Body of pancreas (tissue), 4 donors: ENCODE measurements around the gene RASEF. TPM values are rescaled to one million over a fixed set of nuclear protein-coding genes. Genes with fewer than 3 reads are reported as not detected.

ENCODE experiments used
- ATAC-seq: fragments of 150-250 bp; one replicate; pipeline ENCODE4 v1.9.1; 2016
- DNase-seq, 4 donors: peaks; one replicate each; pipeline ENCODE4 v3.0.0-alpha.2; 2019
- H3K27ac ChIP-seq, 4 donors: fragments of 200-600 bp; sonication (generic); 1 replicate in 3 of 4; 2 replicates in 1 of 4; pipeline versions ENCODE4 v1.5.1 to v1.6.1; 2016 to 2019; ENCODE audit warnings: mild to moderate bottlenecking in 1 of 4, mixed read lengths in 1 of 4, moderate library complexity in 1 of 4
- H3K27me3 ChIP-seq, 2 donors: fragments of 200-600 bp; sonication (generic); one replicate each; pipeline ENCODE4 v1.6.0; 2016; ENCODE audit warnings: mild to moderate bottlenecking in 1 of 2
- H3K36me3 ChIP-seq, 2 donors: fragments of 200-600 bp; sonication (generic); replicated peaks in 1 of 2; 2 replicates each; pipeline ENCODE4 v1.5.1; 2016; ENCODE audit warnings: low read depth in 2 of 2; ENCODE audit not compliant: insufficient read depth in 1 of 2
- H3K4me1 ChIP-seq: fragments of 200-600 bp; sonication (generic); one replicate; pipeline ENCODE4 v1.6.0; 2016
- H3K4me3 ChIP-seq, 2 donors: fragments of 200-600 bp; sonication (generic); 1 replicate in 1 of 2; 2 replicates in 1 of 2; pipeline ENCODE4 v1.5.1; 2016 to 2019
- H3K9me3 ChIP-seq, 3 donors: fragments of 200-600 bp; sonication (generic); 1 replicate in 2 of 3; 2 replicates in 1 of 3; pipeline ENCODE4 v1.5.1; 2016
- CTCF ChIP-seq, 7 experiments: fragments of 450-650 bp in 4 of 7; fragments of 200-600 bp in 3 of 7; sonication (generic) in 3 of 7; IDR thresholded peaks; one replicate each; pipeline ENCODE4 v1.5.1; 2016 to 2019; ENCODE audit warnings: antibody characterized with exemption in 7 of 7
- POLR2A ChIP-seq, 3 donors: fragments of 450-650 bp; IDR thresholded peaks; one replicate each; pipeline ENCODE4 v1.6.1; 2016; ENCODE audit warnings: antibody characterized with exemption in 3 of 3, mild to moderate bottlenecking in 2 of 3
- WGBS, 2 donors: methylation state at CpG; one replicate each; pipeline ENCODE4 v1.1.5; 2017; 5-methylcytosine and 5-hydroxymethylcytosine counted together
- intact Hi-C: fragments of 100-400 bp; cut with DNase I; formaldehyde crosslinking; loops from one replicate; pipeline ENCODE4 v1.15.1; 2023
- total RNA-seq, 2 donors: library from RNA; depleted of rRNA; stranded (reverse); fragments of >200 nt; gene quantifications; one replicate each; pipeline ENCODE4 v1.1.0, GENCODE V29; 2016

The RASEF gene
- total RNA-seq, 2 donors from 2014 or later = 49.5 to 59.7 TPM

- H3K36me3 ChIP-seq = no peaks in the 10 kb centered on the region
- no peaks in the 10 kb centered on the region for H3K4me1 ChIP-seq
- DNase-seq (no peak), ATAC-seq (no peak)
- H3K9me3 ChIP-seq = no peaks in the 10 kb centered on the region
- H3K27me3 ChIP-seq = no peaks in the 10 kb centered on the region
- intact Hi-C loops = loop anchor here (10.0 kb wide), 1 partner anchor 434 kb away; no protein-coding TSS in a partner anchor
- TF ChIP-seq CTCF (IDR thresholded peaks at IDR 0.05) = no peak
- no peak for TF ChIP-seq POLR2A (IDR thresholded peaks at IDR 0.05)
- WGBS, 2 donors = 80 to 89% methylated on average over 4 of the region's 4 CpGs
- H3K4me3 ChIP-seq = no peak overlapping the region
- H3K27ac ChIP-seq = no peak overlapping the region
These were observed 93.7 kb downstream of the RASEF start for GRCh38 chr9:82969291-82969690.

- 79 to 86% methylated on average over 1 of the region's 1 CpG for WGBS, 2 donors
- no peak for ATAC-seq
- intact Hi-C loops = loop anchor here (10.0 kb wide), 1 partner anchor 434 kb away; no protein-coding TSS in a partner anchor
These were observed 94.1 kb downstream of the RASEF start for GRCh38 chr9:82968816-82969215.

GRCh38 chr9:82968388-82968787, 94.6 kb downstream of the RASEF start:
- 75 to 84% methylated on average over 3 of the region's 3 CpGs for WGBS, 2 donors
- ATAC-seq = no peak

More at GRCh38 chr9:82968816-82969215, 94.1 kb downstream of the RASEF start:
- Histone ChIP-seq H3K27ac (no peak overlapping the region), H3K4me1 (no peaks in the 10 kb centered on the region), H3K4me3 (no peak overlapping the region), H3K36me3 (no peaks in the 10 kb centered on the region), H3K27me3 (no peaks in the 10 kb centered on the region), H3K9me3 (no peaks in the 10 kb centered on the region)
- no peak for TF ChIP-seq POLR2A (IDR thresholded peaks at IDR 0.05)
- TF ChIP-seq CTCF (IDR thresholded peaks at IDR 0.05) = no peak
- no peak for DNase-seq

GRCh38 chr9:82961504-82962125, 101.3 kb downstream of the RASEF start:
- Histone ChIP-seq H3K27me3 (no peaks in the 10 kb centered on the region), H3K36me3 (no peaks in the 10 kb centered on the region), H3K4me1 (no peaks in the 10 kb centered on the region), H3K27ac (no peak overlapping the region), H3K4me3 (no peak overlapping the region), H3K9me3 (no peaks in the 10 kb centered on the region)
- intact Hi-C loops = loop anchor here (10.0 kb wide), 1 partner anchor 427 kb away; no protein-coding TSS in a partner anchor
- TF ChIP-seq POLR2A (IDR thresholded peaks at IDR 0.05) = no peak
- TF ChIP-seq CTCF (IDR thresholded peaks at IDR 0.05) = peak; percentile 50 to 93 (median 91)
- peak; percentile 88 to 93 (median 90) for DNase-seq
- 12% methylated on average over 7 of the region's 7 CpGs for WGBS, 2 donors
- peak; percentile 99 for ATAC-seq

More at GRCh38 chr9:82968388-82968787, 94.6 kb downstream of the RASEF start:
- no peaks in the 10 kb centered on the region for H3K4me1 ChIP-seq
- no peak overlapping the region for H3K4me3 ChIP-seq
- no peaks in the 10 kb centered on the region for H3K36me3 ChIP-seq
- TF ChIP-seq POLR2A (IDR thresholded peaks at IDR 0.05) = no peak
- no peak for TF ChIP-seq CTCF (IDR thresholded peaks at IDR 0.05)
- H3K9me3 ChIP-seq = no peaks in the 10 kb centered on the region
- H3K27ac ChIP-seq = no peak overlapping the region
- no peaks in the 10 kb centered on the region for H3K27me3 ChIP-seq
- intact Hi-C loops = loop anchor here (10.0 kb wide), 1 partner anchor 434 kb away; no protein-coding TSS in a partner anchor
- DNase-seq = no peak
